NCI-H446 treated with DMSO at 0.1 percent for 48 hours (cell line): ENCODE results near the gene EGFR.
"Not testable (repeated sequence)": the region's sequence is repeated elsewhere in the genome, so short reads cannot be mapped to it uniquely, and the experiment has no call there.

Source experiments
- DNase-seq: peaks from one replicate; lab custom pipeline; 2025; lab: John Stamatoyannopoulos, UW

Gene EGFR

DNA sequence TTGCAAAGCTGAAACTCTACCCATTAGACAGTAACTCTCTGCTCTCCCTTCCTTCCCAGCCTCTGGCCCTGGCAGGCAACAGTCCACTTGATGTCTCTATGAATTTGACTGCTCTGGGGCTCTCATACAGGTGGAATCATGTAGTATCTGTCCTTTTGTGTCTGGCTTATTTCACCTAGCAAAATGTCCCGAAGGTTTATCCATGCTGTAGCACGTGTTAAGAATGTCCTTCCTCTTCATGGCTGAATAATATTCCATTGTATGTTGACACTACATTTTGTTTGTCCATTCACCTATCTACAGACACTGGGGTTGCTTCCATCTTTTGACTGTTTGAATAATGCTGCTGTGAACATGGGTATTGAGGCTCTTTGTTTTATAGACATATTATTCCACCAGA lies 128.9 kb downstream of the EGFR start:
- no peak for DNase-seq

DNA sequence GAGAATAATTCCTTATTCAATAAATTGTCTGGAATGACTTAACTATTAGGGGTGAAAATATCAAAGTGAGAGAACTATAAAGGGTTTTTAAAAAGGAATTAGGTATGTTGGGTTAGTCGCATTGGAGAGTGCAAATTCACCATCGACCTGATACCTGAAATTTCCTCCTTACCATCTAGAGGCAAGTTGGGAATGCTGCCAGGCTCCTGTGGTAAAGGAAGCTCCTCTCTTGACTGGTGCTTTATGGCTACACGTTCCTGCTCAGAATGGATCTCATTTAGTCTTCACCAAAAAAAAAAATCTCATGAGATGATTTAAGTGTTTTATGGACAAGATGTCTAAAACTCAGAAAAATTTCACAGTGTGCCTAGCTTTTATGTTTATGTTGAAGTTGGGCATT lies 129.8 kb downstream of the EGFR start:
- DNase-seq: no peak

DNA sequence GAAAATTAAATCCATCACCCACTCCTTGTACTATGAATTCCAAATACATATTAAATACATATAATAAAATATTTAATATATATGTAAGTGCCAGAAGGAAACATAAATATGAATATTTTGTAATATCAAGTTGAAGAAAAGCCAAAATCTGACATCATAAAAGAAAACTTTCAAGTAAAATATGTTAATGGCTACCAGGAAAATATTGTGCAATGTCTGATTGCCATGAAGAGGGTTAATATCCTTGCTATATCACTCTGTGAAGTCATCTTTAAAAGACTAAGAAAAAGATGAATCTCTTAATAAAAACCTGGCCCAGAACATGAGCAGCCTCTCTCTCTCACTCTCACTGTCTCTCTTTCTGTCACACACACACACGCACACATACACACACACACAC lies 130.2 kb downstream of the EGFR start:
- DNase-seq: no peak

DNA sequence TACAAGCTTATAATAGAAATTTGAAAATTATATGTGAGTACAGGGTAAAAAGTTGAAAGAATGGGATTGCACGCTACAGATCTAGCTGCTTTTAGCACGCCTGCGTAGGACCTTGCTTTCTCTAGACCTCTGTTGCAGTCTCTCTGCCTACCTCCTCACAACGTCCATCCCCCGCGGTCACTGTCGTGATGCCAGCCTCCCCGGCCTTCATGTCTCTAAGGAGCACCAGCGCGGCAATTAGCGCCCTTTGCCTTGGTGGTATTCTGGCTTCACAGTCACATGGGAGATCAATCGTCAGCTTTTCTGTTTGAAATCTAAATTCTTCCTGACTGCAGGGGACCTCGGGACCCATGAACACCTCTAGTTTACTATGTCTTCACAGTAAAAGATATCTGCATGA lies 131.3 kb downstream of the EGFR start:
- DNase-seq: no peak

DNA sequence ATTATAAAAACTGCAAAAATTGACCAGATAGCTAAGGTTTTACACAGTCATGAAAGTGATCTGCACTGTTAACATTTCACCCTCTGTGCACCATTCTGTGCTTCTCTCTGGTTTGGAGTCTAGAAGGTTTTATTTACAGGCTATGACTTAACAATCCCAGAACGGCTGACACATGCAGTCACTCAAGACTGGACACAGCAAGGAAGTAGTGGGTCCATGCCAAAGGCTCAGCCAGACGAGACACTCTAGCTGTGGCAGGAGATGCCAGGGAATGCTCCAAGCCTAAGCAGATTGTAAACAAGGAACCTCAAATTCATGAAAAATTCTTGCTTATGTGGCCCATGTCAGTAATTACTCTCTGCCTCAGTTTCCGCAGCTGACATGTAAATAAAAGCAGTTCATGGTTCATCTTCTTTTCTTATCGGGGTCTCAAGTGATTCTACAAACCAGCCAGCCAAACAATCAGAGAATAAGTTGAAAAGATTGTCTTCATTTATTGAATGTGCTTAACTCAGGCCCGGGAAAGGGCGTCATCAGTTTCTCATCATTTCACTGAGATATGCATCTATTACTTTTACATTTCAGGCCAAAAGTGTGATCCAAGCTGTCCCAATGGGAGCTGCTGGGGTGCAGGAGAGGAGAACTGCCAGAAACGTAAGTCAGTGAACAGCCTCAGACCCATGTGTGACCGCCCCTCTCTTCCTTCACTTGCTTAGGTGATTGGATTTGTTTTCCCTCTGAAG lies 132.1 kb downstream of the EGFR start:
- DNase-seq: no peak

DNA sequence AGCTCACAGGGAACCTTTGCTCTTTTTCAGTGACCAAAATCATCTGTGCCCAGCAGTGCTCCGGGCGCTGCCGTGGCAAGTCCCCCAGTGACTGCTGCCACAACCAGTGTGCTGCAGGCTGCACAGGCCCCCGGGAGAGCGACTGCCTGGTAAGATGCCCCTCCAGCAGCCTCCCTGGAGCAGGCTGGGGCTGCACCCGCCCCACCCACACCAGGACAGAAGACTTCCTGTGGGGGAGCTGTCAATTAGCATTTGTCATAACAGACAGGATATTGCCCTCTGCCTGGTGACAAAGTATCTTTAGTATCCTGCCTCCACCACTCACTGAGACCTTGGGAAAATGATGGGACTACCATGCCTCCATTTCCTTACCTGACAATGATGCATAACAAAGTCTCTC lies 133.7 kb downstream of the EGFR start:
- DNase-seq: no peak

DNA sequence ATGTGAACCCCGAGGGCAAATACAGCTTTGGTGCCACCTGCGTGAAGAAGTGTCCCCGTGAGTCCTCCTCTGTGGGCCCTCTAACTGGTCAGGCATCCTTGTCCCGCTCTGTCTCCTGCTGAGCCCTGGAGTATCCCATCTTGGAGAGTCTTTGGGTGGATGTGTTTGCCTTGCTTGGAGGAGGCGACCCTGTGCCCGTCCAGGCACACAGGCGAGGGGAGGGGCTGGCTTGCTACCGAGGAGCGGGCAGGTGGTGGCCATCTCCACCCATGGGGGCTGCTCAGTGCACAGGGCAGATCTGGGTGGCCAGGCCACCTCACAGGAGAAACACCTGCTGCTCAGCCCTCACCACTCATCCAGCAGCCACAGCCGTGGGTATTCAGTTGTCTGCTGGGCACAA lies 135.3 kb downstream of the EGFR start:
- DNase-seq: no peak

DNA sequence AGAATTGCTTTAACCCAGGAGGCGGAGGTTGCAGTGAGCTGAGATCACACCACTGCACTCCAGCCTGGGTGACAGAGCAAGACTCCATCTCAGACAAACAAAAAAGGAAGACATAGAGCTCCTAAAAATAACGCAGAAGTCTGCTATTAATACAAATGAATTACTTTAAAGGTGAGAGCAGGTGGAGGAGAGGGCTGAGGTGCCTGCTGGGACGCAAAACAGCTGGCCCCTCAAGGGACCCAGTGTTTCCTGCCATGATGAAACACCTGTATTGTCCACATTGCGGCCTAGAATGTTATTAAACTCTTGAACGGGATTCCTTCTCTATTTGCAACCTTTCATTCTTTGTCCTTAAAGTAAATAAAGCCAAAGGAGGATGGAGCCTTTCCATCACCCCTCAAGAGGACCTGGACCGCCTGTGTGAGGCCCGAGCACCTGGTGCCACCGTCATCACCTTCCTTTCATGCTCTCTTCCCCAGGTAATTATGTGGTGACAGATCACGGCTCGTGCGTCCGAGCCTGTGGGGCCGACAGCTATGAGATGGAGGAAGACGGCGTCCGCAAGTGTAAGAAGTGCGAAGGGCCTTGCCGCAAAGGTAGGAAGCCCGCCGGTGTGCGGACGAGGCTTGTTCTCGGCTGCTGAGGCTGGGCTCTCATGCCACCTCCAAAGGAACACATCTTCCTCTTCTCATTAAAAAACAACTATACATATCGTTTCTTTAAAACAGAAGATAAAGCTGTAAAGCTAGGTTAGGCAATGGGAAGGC lies 136.7 kb downstream of the EGFR start:
- DNase-seq: no peak

DNA sequence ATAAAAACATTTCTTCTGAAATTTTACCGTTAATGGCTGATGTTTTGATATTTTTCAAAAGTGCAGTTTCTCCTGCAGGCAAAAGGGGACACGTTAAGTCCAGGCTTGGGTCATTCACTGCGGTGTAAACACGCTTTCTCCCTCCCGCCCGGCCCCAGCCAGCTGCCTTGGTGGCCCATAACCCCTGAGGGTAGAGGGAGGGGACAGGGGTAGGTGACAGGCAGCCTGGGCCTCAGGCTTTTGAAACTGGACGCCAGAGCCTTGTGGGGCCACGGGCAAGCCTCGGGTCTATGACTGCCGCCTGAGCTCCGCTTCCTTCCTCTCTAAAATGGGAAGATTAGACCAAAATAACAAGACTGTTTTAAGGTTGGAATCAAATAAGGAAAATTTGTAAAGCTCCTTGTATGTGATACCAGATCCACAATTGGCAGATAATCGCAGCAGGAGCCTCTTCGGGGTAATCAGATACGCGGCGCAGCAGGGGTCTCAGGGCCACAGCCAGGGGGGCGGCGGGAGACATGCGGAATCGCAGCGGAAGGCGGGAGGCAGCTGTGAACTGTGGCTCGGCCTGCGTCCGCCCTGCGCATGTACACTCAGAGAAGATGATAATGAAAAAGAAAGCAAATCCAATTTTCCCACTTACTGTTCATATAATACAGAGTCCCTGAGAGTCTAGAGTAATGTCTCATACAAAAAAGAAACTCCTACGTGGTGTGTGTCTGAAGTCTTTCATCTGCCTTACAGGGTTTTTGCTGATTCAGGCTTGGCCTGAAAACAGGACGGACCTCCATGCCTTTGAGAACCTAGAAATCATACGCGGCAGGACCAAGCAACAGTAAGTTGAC lies 138.3 kb downstream of the EGFR start:
- DNase-seq: no peak

DNA sequence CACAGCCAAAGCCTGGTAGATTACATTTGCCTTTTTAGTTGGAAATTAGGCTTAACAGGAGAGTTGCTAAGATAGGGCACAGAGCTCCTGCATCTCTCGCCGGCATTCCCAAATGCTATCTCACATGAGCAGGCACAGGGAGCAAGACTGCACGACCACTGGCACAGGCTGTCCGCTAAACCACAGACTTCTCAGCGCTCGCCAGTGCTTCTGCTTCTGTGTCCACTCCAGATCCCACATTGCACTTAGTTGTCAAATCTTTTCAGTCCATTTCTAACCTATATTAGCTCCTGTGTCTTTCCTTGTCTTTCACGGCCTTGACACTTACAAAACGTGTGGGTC lies 138.9 kb downstream of the EGFR start:
- no peak for DNase-seq

DNA sequence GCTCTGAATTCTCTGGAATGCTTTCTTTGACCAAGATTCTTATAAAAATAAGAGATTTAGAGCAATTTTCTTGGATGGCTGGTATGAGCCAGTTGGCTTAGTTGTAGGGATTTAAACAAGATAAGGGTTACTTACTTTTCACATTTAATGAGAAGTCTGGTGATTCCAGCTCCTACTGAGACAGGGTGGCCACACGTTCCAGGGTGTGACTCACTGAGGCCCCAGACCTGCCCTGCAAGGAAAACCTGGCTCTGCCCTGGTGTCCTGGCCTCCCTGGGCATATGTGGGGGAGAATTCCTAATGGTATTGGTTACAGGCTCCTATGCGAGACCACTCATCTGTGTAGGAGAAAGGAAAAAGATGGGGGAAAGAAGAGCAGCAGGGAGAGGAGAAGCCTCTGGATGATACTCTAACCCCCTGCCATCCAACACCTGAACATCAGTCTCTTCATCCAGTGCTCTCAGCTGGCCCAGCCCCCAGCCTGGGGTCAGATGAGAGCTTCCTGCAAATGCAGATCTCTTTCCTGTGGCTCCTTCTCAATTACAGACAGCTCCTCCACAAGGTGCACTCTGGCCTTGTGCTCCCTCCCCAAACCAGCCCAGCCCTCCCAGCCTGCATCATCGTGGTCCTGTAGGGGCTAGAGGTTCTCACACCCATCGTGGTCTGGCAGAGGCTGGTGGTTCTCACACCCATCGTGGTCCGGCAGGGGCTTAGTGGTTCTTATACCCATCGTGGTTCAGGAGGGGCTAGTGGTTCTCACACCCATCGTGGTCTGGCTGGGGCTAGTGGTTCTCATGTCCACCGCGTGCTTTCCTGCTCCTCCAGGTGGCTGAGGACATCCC lies 139.9 kb downstream of the EGFR start:
- DNase-seq: no peak

DNA sequence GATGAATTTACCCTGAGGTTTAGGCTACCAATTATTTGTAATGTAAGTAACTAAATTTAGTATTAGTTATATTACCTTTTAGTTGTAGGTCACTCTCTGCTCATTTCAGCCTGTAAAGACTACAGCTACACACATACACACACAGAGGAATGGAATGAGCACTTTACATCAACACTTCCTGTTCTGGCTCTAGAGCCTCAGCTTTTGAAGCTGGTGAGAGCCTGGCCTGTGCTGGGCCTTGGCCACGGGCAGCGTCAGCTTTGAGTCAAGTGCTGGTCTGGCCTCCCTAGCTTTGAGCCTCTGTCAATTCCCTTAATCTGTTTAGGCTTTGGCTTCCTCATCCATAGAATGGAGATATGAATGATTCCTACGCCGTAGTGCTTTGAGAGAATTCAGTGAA lies 141.7 kb downstream of the EGFR start:
- DNase-seq: no peak

DNA sequence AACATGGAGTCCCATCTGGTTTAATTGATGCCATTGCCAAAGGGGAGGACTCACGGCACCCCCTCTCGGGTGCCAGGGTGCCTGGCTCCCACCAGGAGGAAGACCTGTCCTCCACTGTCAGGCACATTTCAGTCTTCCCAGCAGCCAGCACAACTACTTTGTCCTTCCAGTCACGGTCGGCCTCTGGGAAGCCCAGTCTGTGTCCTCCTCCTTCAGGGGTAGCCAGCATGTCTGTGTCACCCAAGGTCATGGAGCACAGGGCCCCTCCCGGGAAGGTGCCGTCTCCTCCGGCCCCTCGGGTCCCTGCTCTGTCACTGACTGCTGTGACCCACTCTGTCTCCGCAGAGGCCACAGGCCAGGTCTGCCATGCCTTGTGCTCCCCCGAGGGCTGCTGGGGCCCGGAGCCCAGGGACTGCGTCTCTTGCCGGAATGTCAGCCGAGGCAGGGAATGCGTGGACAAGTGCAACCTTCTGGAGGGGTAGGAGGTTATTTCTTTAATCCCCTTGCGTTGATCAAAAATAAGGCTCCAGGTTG lies 142.4 kb downstream of the EGFR start:
- no peak for DNase-seq

DNA sequence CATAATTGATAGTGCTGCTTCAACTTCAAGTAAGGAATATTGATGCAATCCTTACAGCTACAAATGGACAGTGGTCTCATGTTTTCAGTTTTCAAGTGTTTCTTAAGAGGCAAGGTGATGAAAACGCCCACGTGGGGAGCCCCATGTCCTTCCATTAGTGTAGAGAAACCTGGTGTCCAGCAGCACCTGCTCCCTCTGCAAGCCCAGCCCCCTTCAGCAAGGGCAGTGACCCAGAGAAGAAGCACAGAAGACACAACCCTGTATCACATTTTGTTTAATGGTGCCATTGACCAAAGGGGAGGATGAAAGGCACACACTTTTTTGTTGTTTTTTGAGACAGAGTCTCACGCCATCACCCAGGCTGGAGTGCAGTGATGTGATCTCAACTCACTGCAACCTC lies 143.7 kb downstream of the EGFR start:
- no peak for DNase-seq

DNA sequence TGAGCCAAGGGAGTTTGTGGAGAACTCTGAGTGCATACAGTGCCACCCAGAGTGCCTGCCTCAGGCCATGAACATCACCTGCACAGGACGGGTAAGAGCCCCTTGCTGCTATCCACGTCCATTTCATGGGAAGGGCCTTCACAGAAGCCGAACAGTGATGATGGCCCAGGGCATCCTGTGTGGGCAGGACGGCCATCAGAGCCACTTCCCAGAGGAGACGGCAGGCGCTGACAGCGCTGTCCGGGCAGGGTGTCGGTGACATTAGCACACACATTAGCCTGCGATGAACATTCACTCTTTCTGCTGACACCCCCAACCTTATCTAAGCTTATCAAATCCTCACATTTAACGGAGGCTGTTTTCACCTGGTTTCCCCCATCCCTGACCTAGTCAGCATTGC lies 144.9 kb downstream of the EGFR start:
- no peak for DNase-seq

DNA sequence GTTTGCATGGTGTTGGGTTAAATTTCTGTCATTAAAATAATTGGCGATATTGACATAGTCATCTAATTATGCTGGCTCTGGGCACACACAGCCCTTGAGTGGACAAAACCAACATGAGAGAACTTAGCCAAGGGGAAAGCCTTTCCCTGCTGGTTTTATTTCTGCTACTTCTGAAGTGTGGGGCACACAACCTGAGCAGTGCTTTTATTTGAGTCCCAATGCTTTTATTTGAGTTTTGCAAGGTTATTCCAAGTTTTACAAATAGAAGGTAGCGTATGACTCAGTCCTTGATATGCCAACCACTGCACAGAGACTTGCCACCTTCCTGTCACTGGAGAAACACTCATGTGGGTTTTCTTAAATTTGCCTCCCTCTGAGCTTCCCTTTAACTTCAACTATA lies 145.7 kb downstream of the EGFR start:
- DNase-seq: no peak

DNA sequence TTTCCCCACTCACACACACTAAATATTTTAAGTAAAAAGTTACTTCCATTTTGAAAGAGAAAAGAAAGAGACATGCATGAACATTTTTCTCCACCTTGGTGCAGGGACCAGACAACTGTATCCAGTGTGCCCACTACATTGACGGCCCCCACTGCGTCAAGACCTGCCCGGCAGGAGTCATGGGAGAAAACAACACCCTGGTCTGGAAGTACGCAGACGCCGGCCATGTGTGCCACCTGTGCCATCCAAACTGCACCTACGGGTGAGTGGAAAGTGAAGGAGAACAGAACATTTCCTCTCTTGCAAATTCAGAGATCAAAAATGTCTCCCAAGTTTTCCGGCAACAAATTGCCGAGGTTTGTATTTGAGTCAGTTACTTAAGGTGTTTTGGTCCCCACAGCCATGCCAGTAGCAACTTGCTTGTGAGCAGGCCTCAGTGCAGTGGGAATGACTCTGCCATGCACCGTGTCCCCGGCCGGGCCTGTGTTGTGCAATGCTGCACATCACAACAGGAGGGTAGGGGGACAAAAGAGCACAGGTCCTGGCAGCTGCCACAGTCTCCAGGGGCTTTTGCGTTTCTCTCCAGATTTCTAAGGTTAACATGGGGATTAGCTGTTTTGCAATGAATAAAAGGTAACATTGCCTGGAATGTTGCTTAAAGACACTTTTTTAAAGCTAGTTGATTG lies 146.5 kb downstream of the EGFR start:
- DNase-seq: no peak

DNA sequence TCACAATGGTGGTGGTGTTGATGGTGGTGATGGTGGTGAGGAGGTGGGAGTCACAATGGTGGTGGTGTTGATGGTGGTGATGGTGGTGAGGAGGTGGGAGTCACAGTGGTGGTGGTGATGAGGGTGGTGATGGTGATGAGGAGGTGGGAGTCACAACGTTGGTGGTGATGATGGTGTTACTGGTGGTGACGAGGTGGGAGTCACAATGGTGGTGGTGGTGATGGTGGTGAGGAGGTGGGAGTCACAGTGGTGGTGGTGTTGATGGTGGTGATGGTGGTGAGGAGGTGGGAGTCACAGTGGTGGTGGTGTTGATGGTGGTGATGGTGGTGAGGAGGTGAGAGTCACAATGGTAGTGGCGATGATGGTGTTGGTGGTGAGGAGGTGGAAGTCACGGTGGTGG lies 148.5 kb downstream of the EGFR start:
- DNase-seq: not testable (repeated sequence)

DNA sequence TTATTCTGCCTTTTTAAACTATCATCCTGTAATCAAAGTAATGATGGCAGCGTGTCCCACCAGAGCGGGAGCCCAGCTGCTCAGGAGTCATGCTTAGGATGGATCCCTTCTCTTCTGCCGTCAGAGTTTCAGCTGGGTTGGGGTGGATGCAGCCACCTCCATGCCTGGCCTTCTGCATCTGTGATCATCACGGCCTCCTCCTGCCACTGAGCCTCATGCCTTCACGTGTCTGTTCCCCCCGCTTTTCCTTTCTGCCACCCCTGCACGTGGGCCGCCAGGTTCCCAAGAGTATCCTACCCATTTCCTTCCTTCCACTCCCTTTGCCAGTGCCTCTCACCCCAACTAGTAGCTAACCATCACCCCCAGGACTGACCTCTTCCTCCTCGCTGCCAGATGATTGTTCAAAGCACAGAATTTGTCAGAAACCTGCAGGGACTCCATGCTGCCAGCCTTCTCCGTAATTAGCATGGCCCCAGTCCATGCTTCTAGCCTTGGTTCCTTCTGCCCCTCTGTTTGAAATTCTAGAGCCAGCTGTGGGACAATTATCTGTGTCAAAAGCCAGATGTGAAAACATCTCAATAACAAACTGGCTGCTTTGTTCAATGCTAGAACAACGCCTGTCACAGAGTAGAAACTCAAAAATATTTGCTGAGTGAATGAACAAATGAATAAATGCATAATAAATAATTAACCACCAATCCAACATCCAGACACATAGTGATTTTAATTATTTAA lies 151.7 kb downstream of the EGFR start:
- DNase-seq: no peak

DNA sequence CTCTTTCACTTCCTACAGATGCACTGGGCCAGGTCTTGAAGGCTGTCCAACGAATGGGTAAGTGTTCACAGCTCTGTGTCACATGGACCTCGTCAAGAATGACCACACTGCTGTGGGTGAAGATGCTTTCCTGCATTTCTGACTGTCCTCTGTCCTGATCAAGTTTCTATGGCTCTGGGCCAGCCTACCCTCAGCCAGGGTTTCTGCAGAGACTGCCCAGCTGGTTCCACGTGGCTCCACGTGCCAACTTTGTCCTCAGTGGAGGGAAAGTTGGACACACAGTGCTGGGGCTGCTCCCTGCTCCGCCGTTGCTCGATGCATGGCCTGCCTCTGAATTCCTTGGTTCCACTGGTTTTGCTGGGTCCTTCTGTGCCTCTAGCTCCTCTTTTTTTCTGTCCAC lies 152.3 kb downstream of the EGFR start:
- DNase-seq: no peak

DNA sequence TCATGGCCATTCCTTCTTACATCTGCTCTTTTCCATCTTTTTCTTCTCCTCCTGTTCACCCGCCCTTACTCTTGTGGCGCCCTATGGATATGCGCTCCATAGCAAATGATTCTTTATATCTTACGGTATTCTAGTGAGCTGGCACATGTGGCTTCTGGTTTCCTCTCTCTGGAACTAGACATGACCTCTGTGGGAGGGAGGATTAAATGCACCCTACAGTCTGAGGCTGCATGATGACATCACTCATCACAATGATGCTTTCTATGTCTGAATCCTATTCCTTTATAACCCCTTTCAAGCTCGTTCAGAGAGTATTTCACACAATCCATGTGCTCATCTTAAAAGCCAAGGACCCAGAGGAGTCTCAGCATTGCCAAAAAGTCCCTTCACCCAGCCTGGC lies 153.3 kb downstream of the EGFR start:
- DNase-seq: no peak
